Karpas-422 (cell line): ENCODE results near the gene RNF115. TPM values are rescaled to one million over a fixed set of nuclear protein-coding genes. Genes with fewer than 3 reads are reported as not detected.
"Not testable (repeated sequence)": the region's sequence is repeated elsewhere in the genome, so short reads cannot be mapped to it uniquely, and the experiment has no call there.

ENCODE experiments used
- DNase-seq: peaks from one replicate; pipeline ENCODE4 v3.0.0-alpha.2; 2015
- H2AFZ ChIP-seq: fragments of 200-600 bp; sonication (generic); 2 replicates; pipeline ENCODE4 v1.6.1; 2014; ENCODE audit warnings: antibody characterized with exemption, low read length, mixed read lengths
- H3K27ac ChIP-seq: fragments of 200-600 bp; sonication (generic); 2 replicates; pipeline ENCODE4 v1.5.1; 2014; ENCODE audit warnings: mild to moderate bottlenecking, low read length, moderate library complexity
- H3K27me3 ChIP-seq: fragments of 200-600 bp; sonication (generic); 2 replicates; pipeline ENCODE4 v1.6.1; 2014; ENCODE audit warnings: low read length, mixed read lengths
- H3K36me3 ChIP-seq: fragments of 200-600 bp; sonication (generic); 2 replicates; pipeline ENCODE4 v1.6.1; 2014; ENCODE audit warnings: low read length, mixed read lengths; ENCODE audit not compliant: insufficient read depth
- H3K4me1 ChIP-seq: fragments of 200-600 bp; sonication (generic); 2 replicates; pipeline ENCODE4 v1.6.1; 2014; ENCODE audit warnings: mild to moderate bottlenecking, low read length, mixed read lengths
- H3K4me2 ChIP-seq: fragments of 200-600 bp; sonication (generic); 2 replicates; pipeline ENCODE4 v1.6.1; 2014; ENCODE audit warnings: low read length, low read depth, mild to moderate bottlenecking; ENCODE audit not compliant: poor library complexity, severe bottlenecking
- H3K4me3 ChIP-seq: fragments of 200-600 bp; sonication (generic); 2 replicates; pipeline ENCODE4 v1.5.1; 2014; ENCODE audit warnings: mild to moderate bottlenecking, antibody characterized with exemption, low read length, mixed read lengths
- H3K79me2 ChIP-seq: fragments of 200-600 bp; sonication (generic); 2 replicates; pipeline ENCODE4 v1.6.1; 2014; ENCODE audit warnings: mild to moderate bottlenecking, low read length, mixed read lengths
- H3K9ac ChIP-seq: fragments of 200-600 bp; sonication (generic); 2 replicates; pipeline ENCODE4 v1.6.0; 2014; ENCODE audit warnings: low read length
- H3K9me2 ChIP-seq: fragments of 200-600 bp; sonication (generic), shearing (Covaris generic); replicated peaks from 2 replicates; pipeline ENCODE4 v1.6.0; 2014; ENCODE audit warnings: mild to moderate bottlenecking, low read length, moderate library complexity; ENCODE audit not compliant: insufficient read depth
- H3K9me3 ChIP-seq: fragments of 300-700, 200-600 bp; sonication (generic); 2 replicates; pipeline ENCODE4 v1.6.1; 2014; ENCODE audit warnings: low read length, mixed read lengths
- H4K20me1 ChIP-seq: fragments of 200-600 bp; sonication (generic); 2 replicates; pipeline ENCODE4 v1.6.1; 2014; ENCODE audit warnings: mild to moderate bottlenecking, antibody characterized with exemption, low read length, low read depth; ENCODE audit not compliant: insufficient read depth
- total RNA-seq: library from RNA; depleted of rRNA; stranded (reverse); fragments of >200 nt; shearing (Covaris generic); gene quantifications from 2 replicates; pipeline ENCODE4 v1.2.3, GENCODE V29; 2014; ENCODE audit warnings: low replicate concordance

RNF115 gene
- total RNA-seq, 1 experiment from 2014 or later: 21.8 TPM

DNA sequence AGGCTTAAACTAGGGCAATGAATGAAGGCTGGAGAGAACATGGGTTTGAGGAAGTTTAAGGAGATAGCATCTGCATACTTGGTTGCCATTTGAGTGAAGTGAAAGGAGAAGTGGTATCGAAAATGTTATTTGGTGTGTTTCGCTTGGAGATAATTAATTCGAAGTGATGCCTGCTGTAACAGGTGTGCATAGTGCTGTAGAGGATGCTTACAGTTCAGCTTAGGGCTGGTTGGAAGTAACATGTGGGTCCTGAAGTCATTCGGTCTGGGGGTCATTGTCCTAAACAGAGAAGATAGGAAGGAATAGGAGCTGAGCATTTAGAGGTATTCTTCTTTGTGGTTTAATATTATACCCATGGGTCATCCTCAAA is 21.2 kb upstream of the RNF115 start:
- Histone ChIP-seq H3K27me3 (no peaks in the 10 kb centered on the region), H3K9me2 (no peaks in the 10 kb centered on the region), H4K20me1 (no peaks in the 10 kb centered on the region), H3K79me2 (no peaks in the 10 kb centered on the region), H3K27ac (peak overlapping the region; percentile 87), H2AFZ (0 out of 2 replicates have a peak overlapping the region, but pooled peaks have one; percentile 1), H3K4me3 (peak overlapping the region; percentile 75), H3K36me3 (peaks cover 17% of the 10 kb centered on the region; the same call in 1 of the 2 replicates), H3K9me3 (no peaks in the 10 kb centered on the region), H3K9ac (peak overlapping the region; percentile 85), H3K4me1 (peaks cover 40% of the 10 kb centered on the region), H3K4me2 (peak overlapping the region; percentile 88)
- DNase-seq: peak; percentile 87

DNA sequence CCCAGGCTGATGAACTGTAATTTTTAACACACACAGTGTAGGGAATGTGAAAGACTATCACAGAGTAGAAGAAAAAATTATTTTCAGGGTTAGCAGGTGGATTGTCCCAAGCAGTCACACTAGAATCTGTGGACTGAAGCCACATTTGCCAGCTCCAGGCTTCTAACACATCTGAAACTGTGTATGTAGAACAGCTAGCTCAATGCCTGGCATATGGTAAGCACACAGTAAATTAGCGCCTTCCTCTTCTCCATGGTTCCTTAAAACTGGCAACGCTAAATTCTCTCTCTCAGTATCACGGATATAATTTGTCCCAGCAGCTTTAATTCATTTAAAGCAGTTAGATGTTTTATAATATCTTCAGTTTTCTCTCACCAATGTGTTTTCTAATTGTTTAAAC is 19.1 kb upstream of the RNF115 start:
- H3K27me3 ChIP-seq: no peaks in the 10 kb centered on the region
- H3K4me3 ChIP-seq: no peak overlapping the region
- no peak for DNase-seq
- H2AFZ ChIP-seq: no peak overlapping the region
- H3K4me1 ChIP-seq: peaks cover 36% of the 10 kb centered on the region
- no peaks in the 10 kb centered on the region for H3K9me3 ChIP-seq
- peak overlapping the region; percentile 87 for H3K27ac ChIP-seq
- no peak overlapping the region for H3K9ac ChIP-seq
- no peaks in the 10 kb centered on the region for H3K79me2 ChIP-seq
- no peak overlapping the region for H3K4me2 ChIP-seq
- no peaks in the 10 kb centered on the region for H4K20me1 ChIP-seq
- peaks cover 26% of the 10 kb centered on the region; the same call in 1 of the 2 replicates for H3K36me3 ChIP-seq
- no peaks in the 10 kb centered on the region for H3K9me2 ChIP-seq

DNA sequence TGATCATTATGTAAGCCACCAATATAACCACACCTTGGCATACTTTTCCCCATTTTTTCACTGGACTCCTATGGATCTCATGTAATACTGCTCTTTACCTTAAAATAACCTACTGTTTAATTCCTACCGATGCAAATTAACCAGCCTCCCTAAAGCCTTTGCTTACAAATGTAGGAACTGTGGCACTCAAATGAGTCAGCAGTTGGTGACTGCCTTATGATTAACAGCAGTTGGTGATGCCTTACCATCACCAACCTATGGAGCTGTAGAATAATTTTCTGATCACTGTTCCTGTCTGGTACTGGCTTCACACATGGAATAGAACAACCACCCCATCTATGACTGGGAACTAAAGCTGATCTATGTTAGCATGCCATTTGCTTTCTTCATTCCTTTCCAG is 13.8 kb upstream of the RNF115 start:
- peaks cover 55% of the 10 kb centered on the region for H3K36me3 ChIP-seq

DNA sequence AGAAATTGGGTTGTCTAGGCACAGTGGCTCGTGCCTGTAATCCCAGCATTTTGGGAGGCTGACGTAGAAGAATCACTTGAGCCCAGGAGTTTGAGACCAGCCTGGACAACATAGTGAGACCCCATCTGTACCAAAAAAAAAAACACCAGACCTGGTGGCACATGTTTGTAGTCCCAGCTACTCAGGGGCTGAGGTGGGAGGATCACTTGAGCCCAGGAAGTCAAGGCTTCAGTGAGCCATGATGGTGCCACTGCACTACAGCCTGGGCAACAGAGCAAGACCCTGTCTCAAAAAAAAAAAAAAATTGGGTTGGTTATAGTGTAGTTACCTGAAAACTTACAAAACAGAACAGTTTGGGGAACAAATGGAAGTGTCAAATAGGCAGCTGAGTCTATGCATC is 6.9 kb upstream of the RNF115 start:
- not testable (repeated sequence) for H2AFZ ChIP-seq, H3K27ac ChIP-seq, H3K27me3 ChIP-seq, H3K9me3 ChIP-seq, H3K4me1 ChIP-seq, DNase-seq, H3K4me3 ChIP-seq, H4K20me1 ChIP-seq, H3K9ac ChIP-seq, H3K4me2 ChIP-seq, H3K9me2 ChIP-seq
- H3K79me2 ChIP-seq: peaks cover 12% of the 10 kb centered on the region
- peaks cover 67% of the 10 kb centered on the region for H3K36me3 ChIP-seq

More for the DNA sequence above, 13.8 kb upstream of the RNF115 start:
- Histone ChIP-seq H2AFZ (no peak overlapping the region), H3K9me2 (no peaks in the 10 kb centered on the region), H4K20me1 (no peaks in the 10 kb centered on the region), H3K9me3 (no peaks in the 10 kb centered on the region), H3K4me3 (no peak overlapping the region), H3K27me3 (no peaks in the 10 kb centered on the region), H3K79me2 (no peaks in the 10 kb centered on the region), H3K27ac (no peak overlapping the region), H3K9ac (no peak overlapping the region), H3K4me2 (no peak overlapping the region), H3K4me1 (no peaks in the 10 kb centered on the region)
- no peak for DNase-seq

DNA sequence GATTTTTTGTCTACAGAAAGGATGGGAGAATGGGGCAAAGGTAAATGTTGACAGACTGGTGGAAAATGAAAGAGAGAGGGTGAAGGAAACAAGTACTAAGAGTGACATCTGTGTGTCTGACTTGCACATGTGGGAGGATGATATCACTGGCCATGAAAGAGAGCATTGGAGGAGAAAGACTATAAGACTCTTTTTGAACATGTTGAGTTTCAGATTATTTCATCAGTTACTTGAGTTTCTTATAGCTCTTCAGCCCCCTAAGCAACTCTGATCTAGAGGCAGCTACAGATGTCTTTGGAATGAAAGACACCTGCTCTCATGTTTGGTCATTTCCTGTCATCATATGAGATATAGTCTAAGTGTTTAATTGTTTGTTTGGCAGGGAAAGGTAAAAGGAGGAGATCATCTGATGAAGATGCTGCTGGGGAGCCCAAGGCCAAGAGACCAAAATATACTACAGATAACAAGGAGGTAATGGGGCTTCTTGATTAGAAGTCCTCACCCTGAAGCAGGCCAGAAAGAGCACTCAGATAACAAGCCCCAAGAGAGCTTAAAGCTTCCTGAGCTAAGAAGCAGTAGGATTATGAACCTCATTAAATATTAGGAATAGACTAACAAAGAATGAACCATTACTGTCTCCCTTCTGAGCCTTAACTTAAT is 4.6 kb upstream of the RNF115 start:
- H3K36me3 ChIP-seq: peaks cover 55% of the 10 kb centered on the region
- no peak for DNase-seq
- H3K79me2 ChIP-seq: peaks cover 34% of the 10 kb centered on the region
- H3K9ac ChIP-seq: no peak overlapping the region
- no peak overlapping the region for H3K4me2 ChIP-seq
- no peaks in the 10 kb centered on the region for H3K27me3 ChIP-seq
- peaks cover 15% of the 10 kb centered on the region for H3K4me1 ChIP-seq
- H4K20me1 ChIP-seq: no peaks in the 10 kb centered on the region
- no peaks in the 10 kb centered on the region for H3K9me3 ChIP-seq
- no peaks in the 10 kb centered on the region for H3K9me2 ChIP-seq
- no peak overlapping the region for H2AFZ ChIP-seq
- H3K4me3 ChIP-seq: no peak overlapping the region
- peak overlapping the region; percentile 28; the same call in 1 of the 2 replicates for H3K27ac ChIP-seq

DNA sequence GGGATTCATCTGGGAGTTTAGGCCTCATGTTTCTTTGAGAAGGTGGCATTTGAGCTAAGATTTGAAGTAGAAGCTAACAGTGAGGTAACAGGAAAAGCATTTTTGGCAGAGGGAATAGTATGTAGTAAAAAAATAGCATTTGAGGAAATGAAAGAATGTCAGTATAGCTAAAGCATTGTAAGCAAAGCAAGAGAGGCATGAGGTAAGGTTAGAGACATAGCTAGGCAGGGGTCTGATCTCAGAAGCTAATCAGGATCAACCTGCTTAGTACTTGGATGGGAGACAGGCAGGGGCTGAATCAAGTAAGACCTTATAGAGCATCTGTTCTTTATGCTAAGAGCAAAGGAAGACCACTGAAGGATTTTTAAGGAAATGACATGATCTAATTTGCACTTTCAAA is 4.1 kb upstream of the RNF115 start:
- H3K27ac ChIP-seq: peak overlapping the region; percentile 28; the same call in 1 of the 2 replicates
- no peaks in the 10 kb centered on the region for H3K27me3 ChIP-seq
- H3K4me1 ChIP-seq: peaks cover 15% of the 10 kb centered on the region
- no peak overlapping the region for H3K4me2 ChIP-seq
- H3K9me3 ChIP-seq: no peaks in the 10 kb centered on the region
- H4K20me1 ChIP-seq: no peaks in the 10 kb centered on the region
- peaks cover 49% of the 10 kb centered on the region for H3K36me3 ChIP-seq
- no peak for DNase-seq
- no peak overlapping the region for H2AFZ ChIP-seq
- no peak overlapping the region for H3K4me3 ChIP-seq
- H3K79me2 ChIP-seq: peaks cover 34% of the 10 kb centered on the region
- H3K9ac ChIP-seq: no peak overlapping the region
- no peaks in the 10 kb centered on the region for H3K9me2 ChIP-seq

DNA sequence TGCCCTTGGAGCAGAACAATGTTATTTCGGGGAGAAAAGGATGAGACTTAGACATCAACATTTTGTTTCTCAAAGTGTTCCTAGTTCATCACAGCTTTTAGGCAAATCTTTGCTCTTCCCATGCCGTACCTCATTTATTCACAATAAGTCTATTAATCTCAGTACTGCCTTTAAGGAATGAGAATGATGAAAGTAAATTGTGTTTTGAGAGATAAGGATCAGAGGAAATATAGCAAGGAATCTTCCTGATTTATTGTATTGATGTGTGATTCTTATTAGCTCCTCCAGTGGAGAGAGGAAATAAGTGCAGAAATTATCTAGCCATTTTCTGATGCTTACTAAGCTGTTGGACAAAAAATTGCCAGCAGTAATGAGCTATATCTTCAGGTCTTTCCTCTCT is 2.1 kb upstream of the RNF115 start:
- Histone ChIP-seq H3K9me3 (no peaks in the 10 kb centered on the region), H3K27me3 (no peaks in the 10 kb centered on the region), H3K9ac (no peak overlapping the region), H3K9me2 (no peaks in the 10 kb centered on the region), H2AFZ (no peak overlapping the region), H3K4me1 (peaks cover 15% of the 10 kb centered on the region), H3K79me2 (peaks cover 38% of the 10 kb centered on the region), H3K36me3 (peaks cover 36% of the 10 kb centered on the region), H3K4me2 (peak overlapping the region; percentile 71), H3K27ac (no peak overlapping the region), H3K4me3 (peak overlapping the region; percentile 89; the same call in 1 of the 2 replicates), H4K20me1 (no peaks in the 10 kb centered on the region)
- peak; percentile 40 for DNase-seq

DNA sequence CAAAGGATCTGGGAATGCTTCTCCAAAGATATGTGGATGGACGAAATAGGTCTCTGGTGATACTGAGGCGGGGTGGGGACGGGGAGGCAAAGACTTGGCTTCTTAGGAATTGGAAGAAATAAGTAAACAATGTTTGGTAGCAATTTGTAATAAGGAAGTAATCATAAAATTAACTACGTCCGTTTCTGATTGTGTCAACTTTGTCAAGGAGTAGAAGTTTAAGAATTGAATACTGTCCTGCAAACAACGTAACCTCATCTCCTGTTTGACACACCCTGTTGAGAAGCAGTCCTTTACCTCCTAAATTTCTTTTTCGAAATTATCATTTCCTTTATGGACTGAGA is 576 bp upstream of the RNF115 start:
- Histone ChIP-seq H3K27ac (peak overlapping the region; percentile 61), H3K4me3 (peak overlapping the region; percentile 89), H3K79me2 (peaks cover 39% of the 10 kb centered on the region), H3K9ac (peak overlapping the region; percentile 85), H3K4me1 (peaks cover 15% of the 10 kb centered on the region), H3K36me3 (peaks cover 26% of the 10 kb centered on the region), H2AFZ (peak overlapping the region; percentile 61; the same call in 1 of the 2 replicates), H3K4me2 (peak overlapping the region; percentile 71), H4K20me1 (no peaks in the 10 kb centered on the region), H3K9me3 (no peaks in the 10 kb centered on the region), H3K9me2 (no peaks in the 10 kb centered on the region), H3K27me3 (no peaks in the 10 kb centered on the region)
- peak; percentile 40 for DNase-seq
